ENCODE measurements around the gene TRAF5.

Gene TRAF5

DNA sequence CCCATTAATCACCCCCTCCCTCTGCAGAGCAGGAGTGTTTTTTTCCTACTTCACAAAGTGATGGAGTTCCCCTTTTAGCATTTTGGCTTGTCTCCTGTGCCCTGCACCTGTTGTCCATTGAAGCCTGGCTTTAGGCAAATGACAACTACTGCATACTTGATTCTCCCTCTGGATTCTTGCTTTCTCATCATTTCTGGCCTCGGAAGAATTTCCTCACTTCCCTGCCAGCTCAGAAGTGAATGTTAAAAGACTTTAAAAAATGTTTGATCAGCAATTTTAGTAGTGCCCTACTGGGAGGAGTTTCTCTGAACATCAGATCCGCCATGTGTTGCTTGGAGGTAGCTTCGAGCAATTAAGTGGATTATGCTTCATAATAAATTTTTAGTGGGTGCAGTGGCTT lies 39.4 kb upstream of the TRAF5 start:
- DNase-seq (ENCODE audit: low read depth, low spot score): no peak
- TF ChIP-seq, protein P1, sequence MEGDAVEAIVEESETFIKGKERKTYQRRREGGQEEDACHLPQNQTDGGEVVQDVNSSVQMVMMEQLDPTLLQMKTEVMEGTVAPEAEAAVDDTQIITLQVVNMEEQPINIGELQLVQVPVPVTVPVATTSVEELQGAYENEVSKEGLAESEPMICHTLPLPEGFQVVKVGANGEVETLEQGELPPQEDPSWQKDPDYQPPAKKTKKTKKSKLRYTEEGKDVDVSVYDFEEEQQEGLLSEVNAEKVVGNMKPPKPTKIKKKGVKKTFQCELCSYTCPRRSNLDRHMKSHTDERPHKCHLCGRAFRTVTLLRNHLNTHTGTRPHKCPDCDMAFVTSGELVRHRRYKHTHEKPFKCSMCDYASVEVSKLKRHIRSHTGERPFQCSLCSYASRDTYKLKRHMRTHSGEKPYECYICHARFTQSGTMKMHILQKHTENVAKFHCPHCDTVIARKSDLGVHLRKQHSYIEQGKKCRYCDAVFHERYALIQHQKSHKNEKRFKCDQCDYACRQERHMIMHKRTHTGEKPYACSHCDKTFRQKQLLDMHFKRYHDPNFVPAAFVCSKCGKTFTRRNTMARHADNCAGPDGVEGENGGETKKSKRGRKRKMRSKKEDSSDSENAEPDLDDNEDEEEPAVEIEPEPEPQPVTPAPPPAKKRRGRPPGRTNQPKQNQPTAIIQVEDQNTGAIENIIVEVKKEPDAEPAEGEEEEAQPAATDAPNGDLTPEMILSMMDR (IDR thresholded peaks at IDR 0.05; ENCODE audit: insufficient read depth, low read length, missing control alignments): no peak
- POLR2A ChIA-PET: interaction anchor here (0.7 kb wide), 1 partner anchor 14 kb away, joined by 3 read pairs; no protein-coding TSS in a partner anchor
- no peak overlapping the region for H3K4me3 ChIP-seq (ENCODE audit: low read depth, low read length)
- CTCF ChIA-PET: no interaction called here

DNA sequence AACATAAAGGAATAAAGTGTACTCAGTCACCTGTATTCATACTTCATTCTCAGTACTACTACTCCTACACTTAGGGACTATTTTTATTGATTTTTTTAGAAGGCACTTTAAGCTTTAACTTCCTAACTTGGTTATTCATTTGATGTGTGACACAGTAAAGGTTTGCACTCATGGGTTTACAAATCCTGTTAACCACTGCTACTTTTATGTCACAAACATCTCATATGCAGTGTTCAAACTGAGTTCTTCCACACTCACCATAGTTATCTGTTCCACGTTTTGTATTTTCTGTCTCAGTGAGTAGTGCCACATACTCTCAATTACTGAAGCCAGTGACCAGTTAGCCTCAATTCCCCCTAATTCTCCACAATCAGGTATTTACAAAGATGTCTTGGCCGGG lies 34.2 kb upstream of the TRAF5 start:
- POLR2A ChIA-PET: no interaction called here
- DNase-seq (ENCODE audit: low read depth, low spot score): no peak
- CTCF ChIA-PET: no interaction called here
- TF ChIP-seq, protein P1 (IDR thresholded peaks at IDR 0.05; ENCODE audit: insufficient read depth, low read length, missing control alignments): no peak
- H3K4me3 ChIP-seq (ENCODE audit: low read depth, low read length): no peak overlapping the region

DNA sequence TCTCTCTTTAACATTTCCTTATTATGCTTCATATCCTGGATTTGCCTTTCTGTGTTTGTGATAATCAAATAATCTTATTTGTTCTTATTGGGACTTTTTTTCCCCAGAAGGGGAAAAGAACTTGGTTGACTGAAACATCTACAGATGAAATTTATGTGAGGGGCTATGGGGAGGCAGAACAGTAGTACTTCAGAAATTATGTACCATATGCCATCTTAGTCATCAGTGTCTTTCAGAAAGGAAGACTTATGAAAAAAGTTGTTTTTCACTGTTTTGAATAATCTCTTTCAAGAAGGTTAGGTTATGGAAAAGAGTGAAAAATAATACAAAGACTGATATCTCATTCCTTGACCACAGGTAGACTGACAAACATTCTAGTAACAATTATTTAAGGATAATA lies 30.2 kb upstream of the TRAF5 start:
- no peak for DNase-seq (ENCODE audit: low read depth, low spot score)
- no peak overlapping the region for H3K4me3 ChIP-seq (ENCODE audit: low read depth, low read length)
- POLR2A ChIA-PET: no interaction called here
- TF ChIP-seq, protein P1 (IDR thresholded peaks at IDR 0.05; ENCODE audit: insufficient read depth, low read length, missing control alignments): no peak
- CTCF ChIA-PET: interaction anchor here (1.1 kb wide), 1 partner anchor 27 kb away, joined by 6 read pairs; no protein-coding TSS in a partner anchor

DNA sequence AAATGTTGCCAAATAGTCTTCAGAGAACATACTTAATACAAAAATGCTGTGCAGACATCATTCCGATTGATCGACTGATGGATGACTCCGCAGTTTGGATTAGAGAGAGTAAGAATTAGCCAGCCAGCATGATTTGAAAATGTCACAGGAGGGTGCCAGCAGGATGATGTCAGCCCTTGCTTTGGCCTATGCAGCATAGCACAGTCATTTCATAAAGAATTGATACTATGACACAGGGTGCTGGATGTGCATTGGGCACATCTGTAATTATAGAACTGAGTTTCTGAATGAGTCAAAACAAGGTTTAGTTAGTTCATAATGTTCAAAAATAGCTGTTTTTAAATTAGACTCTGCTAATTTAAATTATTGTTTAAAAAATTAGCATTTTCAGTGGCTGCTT lies 21.6 kb upstream of the TRAF5 start:
- ChIA-PET POLR2A (no interaction called here), CTCF (interaction anchor here (0.6 to 0.9 kb wide), 2 partner anchors 17 to 18 kb away, joined by 3 read pairs; no protein-coding TSS in a partner anchor)
- TF ChIP-seq, protein P1 (IDR thresholded peaks at IDR 0.05; ENCODE audit: insufficient read depth, low read length, missing control alignments): no peak
- H3K4me3 ChIP-seq (ENCODE audit: low read depth, low read length): no peak overlapping the region
- no peak for DNase-seq (ENCODE audit: low read depth, low spot score)

DNA sequence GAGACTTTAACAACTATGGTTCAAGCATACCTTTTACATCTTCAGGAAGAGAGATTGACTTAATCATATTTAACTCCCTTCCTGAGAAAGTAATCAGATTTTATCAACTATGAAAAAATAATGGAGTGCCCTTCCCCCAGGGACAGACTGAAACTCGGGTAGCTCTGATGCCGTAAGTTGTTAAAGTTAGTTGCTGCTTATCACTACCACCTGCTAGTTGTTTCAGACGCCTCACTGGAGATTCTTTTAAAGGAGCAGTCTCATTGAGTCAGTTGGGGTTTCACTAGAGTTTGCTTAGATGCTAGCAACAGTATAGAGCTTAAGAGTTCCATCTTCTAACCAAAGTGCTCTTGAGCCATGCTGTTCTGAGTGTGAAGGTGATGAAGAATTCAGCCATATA lies 17.0 kb upstream of the TRAF5 start:
- DNase-seq (ENCODE audit: low read depth, low spot score): no peak
- TF ChIP-seq, protein P1 (IDR thresholded peaks at IDR 0.05; ENCODE audit: insufficient read depth, low read length, missing control alignments): no peak
- ChIA-PET CTCF (interaction anchor here (0.6 to 3.2 kb wide), 2 partner anchors 14 to 161 kb away, joined by 3 to 16 read pairs; no protein-coding TSS in a partner anchor), POLR2A (no interaction called here)
- H3K4me3 ChIP-seq (ENCODE audit: low read depth, low read length): no peak overlapping the region

DNA sequence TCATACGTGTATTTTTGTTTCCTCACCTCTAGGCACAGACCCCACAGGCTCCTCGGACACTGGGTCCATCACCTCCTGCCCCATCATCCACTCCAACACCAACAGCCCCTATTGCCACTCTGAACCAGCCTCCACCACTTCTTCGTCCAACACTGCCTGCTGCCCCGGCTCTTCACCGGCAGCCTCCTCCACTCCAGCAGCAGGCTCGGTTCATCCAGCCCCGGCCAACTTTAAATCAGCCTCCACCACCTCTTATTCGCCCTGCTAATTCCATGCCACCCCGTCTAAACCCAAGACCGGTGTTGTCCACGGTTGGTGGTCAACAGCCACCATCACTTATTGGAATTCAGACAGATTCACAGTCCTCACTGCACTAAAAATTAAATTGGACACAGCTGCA lies 13.2 kb upstream of the TRAF5 start:
- H3K4me3 ChIP-seq (ENCODE audit: low read depth, low read length): no peak overlapping the region
- ChIA-PET CTCF (interaction anchor here (0.6 to 3.3 kb wide), 4 partner anchors 8 to 202 kb away, joined by 3 to 23 read pairs (median 4); no protein-coding TSS in a partner anchor), POLR2A (no interaction called here)
- DNase-seq (ENCODE audit: low read depth, low spot score): no peak
- TF ChIP-seq, protein P1 (IDR thresholded peaks at IDR 0.05; ENCODE audit: insufficient read depth, low read length, missing control alignments): no peak
